ENCODE measurements around the gene UFD1. TPM values are rescaled to one million over a fixed set of nuclear protein-coding genes. Genes with fewer than 3 reads are reported as not detected.
A peak's percentile ranks its signal among the peaks of the same experiment; 100 is the strongest.

UFD1 gene
- total RNA-seq, 1 donor from 2014 or later = 48.0 TPM

GRCh38 chr22:19506212-19506611, 27.2 kb upstream of the UFD1 start:
- Mint-ChIP-seq H3K9me3 (ENCODE audit: unreplicated experiment) (no peaks in the 10 kb centered on the region), H3K36me3 (ENCODE audit: unreplicated experiment) (no peaks in the 10 kb centered on the region), H3K4me3 (ENCODE audit: unreplicated experiment) (no peak overlapping the region), H3K27ac (ENCODE audit: unreplicated experiment) (no peak overlapping the region), H3K4me1 (ENCODE audit: low read depth, unreplicated experiment) (peaks cover 8% of the 10 kb centered on the region), H3K27me3 (ENCODE audit: unreplicated experiment) (peaks cover 3% of the 10 kb centered on the region)
- TF ChIP-seq CTCF (IDR thresholded peaks at IDR 0.05; ENCODE audit: partially characterized antibody, unreplicated experiment) = no peak
- DNase-seq = no peak

GRCh38 chr22:19505735-19506126, 26.7 kb upstream of the UFD1 start:
- H3K27ac Mint-ChIP-seq (ENCODE audit: unreplicated experiment) = no peak overlapping the region

GRCh38 chr22:19504900-19505734, 26.1 kb upstream of the UFD1 start:
- H3K4me3 Mint-ChIP-seq (ENCODE audit: unreplicated experiment) = no peak overlapping the region
- H3K27ac Mint-ChIP-seq (ENCODE audit: unreplicated experiment) = no peak overlapping the region
- DNase-seq = no peak
- H3K4me1 Mint-ChIP-seq (ENCODE audit: low read depth, unreplicated experiment) = peaks cover 8% of the 10 kb centered on the region
- H3K36me3 Mint-ChIP-seq (ENCODE audit: unreplicated experiment) = no peaks in the 10 kb centered on the region
- H3K9me3 Mint-ChIP-seq (ENCODE audit: unreplicated experiment) = peaks cover 2% of the 10 kb centered on the region
- no peak for TF ChIP-seq CTCF (IDR thresholded peaks at IDR 0.05; ENCODE audit: partially characterized antibody, unreplicated experiment)
- peaks cover 7% of the 10 kb centered on the region for H3K27me3 Mint-ChIP-seq (ENCODE audit: unreplicated experiment)

More at GRCh38 chr22:19505735-19506126, 26.7 kb upstream of the UFD1 start:
- Mint-ChIP-seq H3K27me3 (ENCODE audit: unreplicated experiment) (peaks cover 3% of the 10 kb centered on the region), H3K9me3 (ENCODE audit: unreplicated experiment) (no peaks in the 10 kb centered on the region), H3K4me1 (ENCODE audit: low read depth, unreplicated experiment) (peaks cover 8% of the 10 kb centered on the region), H3K4me3 (ENCODE audit: unreplicated experiment) (no peak overlapping the region), H3K36me3 (ENCODE audit: unreplicated experiment) (no peaks in the 10 kb centered on the region)
- no peak for DNase-seq
- no peak for TF ChIP-seq CTCF (IDR thresholded peaks at IDR 0.05; ENCODE audit: partially characterized antibody, unreplicated experiment)

GRCh38 chr22:19503869-19504268, 24.9 kb upstream of the UFD1 start:
- TF ChIP-seq CTCF (IDR thresholded peaks at IDR 0.05; ENCODE audit: partially characterized antibody, unreplicated experiment) = peak; percentile 31
- Mint-ChIP-seq H3K27me3 (ENCODE audit: unreplicated experiment) (peaks cover 7% of the 10 kb centered on the region), H3K9me3 (ENCODE audit: unreplicated experiment) (peaks cover 2% of the 10 kb centered on the region), H3K4me3 (ENCODE audit: unreplicated experiment) (no peak overlapping the region), H3K27ac (ENCODE audit: unreplicated experiment) (no peak overlapping the region), H3K36me3 (ENCODE audit: unreplicated experiment) (no peaks in the 10 kb centered on the region), H3K4me1 (ENCODE audit: low read depth, unreplicated experiment) (peaks cover 8% of the 10 kb centered on the region)
- DNase-seq = peak; percentile 44

GRCh38 chr22:19503367-19503766, 24.4 kb upstream of the UFD1 start:
- Mint-ChIP-seq H3K4me3 (ENCODE audit: unreplicated experiment) (no peak overlapping the region), H3K27ac (ENCODE audit: unreplicated experiment) (no peak overlapping the region), H3K36me3 (ENCODE audit: unreplicated experiment) (no peaks in the 10 kb centered on the region), H3K27me3 (ENCODE audit: unreplicated experiment) (peaks cover 7% of the 10 kb centered on the region), H3K9me3 (ENCODE audit: unreplicated experiment) (peaks cover 2% of the 10 kb centered on the region), H3K4me1 (ENCODE audit: low read depth, unreplicated experiment) (peaks cover 8% of the 10 kb centered on the region)
- no peak for TF ChIP-seq CTCF (IDR thresholded peaks at IDR 0.05; ENCODE audit: partially characterized antibody, unreplicated experiment)
- DNase-seq = no peak

Measured in glutamatergic neuron (in vitro differentiated cells).